LHCN-M2 (cell line): ENCODE measurements around the gene TSR3. TPM values are rescaled to one million over a fixed set of nuclear protein-coding genes. Genes with fewer than 3 reads are reported as not detected.

Experiments used
- DNase-seq: peaks from one replicate; pipeline ENCODE4 v3.0.0-alpha.2; 2012; ENCODE audit warnings: low read depth
- total RNA-seq: library from RNA; depleted of rRNA; stranded (reverse); fragments of >200 nt; gene quantifications from 2 replicates; pipeline ENCODE4 v1.2.3, GENCODE V29; 2014

The TSR3 gene
- total RNA-seq, 1 experiment from 2014 or later, result 114 TPM

GRCh38 chr16:1354815-1355540 is 3.3 kb upstream of the TSR3 start:
- no peak for DNase-seq

GRCh38 chr16:1351215-1351581 is 480 bp downstream of the TSR3 start:
- DNase-seq, result no peak

- no peak for DNase-seq
Measured at GRCh38 chr16:1350691-1351090, 987 bp downstream of the TSR3 start.

- no peak for DNase-seq
Measured at GRCh38 chr16:1349951-1350350, 1.7 kb downstream of the TSR3 start.

- no peak for DNase-seq
Measured at GRCh38 chr16:1349351-1349750, 2.3 kb downstream of the TSR3 start.

GRCh38 chr16:1348926-1349325 is 2.8 kb downstream of the TSR3 start:
- no peak for DNase-seq

- DNase-seq, result no peak
Measured at GRCh38 chr16:1348441-1348840, 3.2 kb downstream of the TSR3 start.

GRCh38 chr16:1347962-1348361 is 3.7 kb downstream of the TSR3 start:
- DNase-seq, result no peak

GRCh38 chr16:1347286-1347855 is 4.3 kb downstream of the TSR3 start:
- DNase-seq, result no peak

- DNase-seq, result no peak
Measured at GRCh38 chr16:1346422-1347285, 5.0 kb downstream of the TSR3 start.

GRCh38 chr16:1345651-1346421 is 5.8 kb downstream of the TSR3 start:
- DNase-seq, result no peak

GRCh38 chr16:1345087-1345486 is 6.6 kb downstream of the TSR3 start:
- no peak for DNase-seq

- no peak for DNase-seq
Measured at GRCh38 chr16:1344499-1344898, 7.2 kb downstream of the TSR3 start.

- DNase-seq, result no peak
Measured at GRCh38 chr16:1343428-1344242, 8.0 kb downstream of the TSR3 start.

GRCh38 chr16:1342526-1343427 is 8.9 kb downstream of the TSR3 start:
- DNase-seq, result peak; percentile 88

GRCh38 chr16:1341495-1342420 is 9.9 kb downstream of the TSR3 start:
- DNase-seq, result no peak

- no peak for DNase-seq
Measured at GRCh38 chr16:1340730-1341494, 10.8 kb downstream of the TSR3 start.
